ENCODE measurements around the gene A2ML1. TPM values are rescaled to one million over a fixed set of nuclear protein-coding genes. Genes with fewer than 3 reads are reported as not detected.

Gene A2ML1
- total RNA-seq, 1 donor: under 0.01 TPM

DNA sequence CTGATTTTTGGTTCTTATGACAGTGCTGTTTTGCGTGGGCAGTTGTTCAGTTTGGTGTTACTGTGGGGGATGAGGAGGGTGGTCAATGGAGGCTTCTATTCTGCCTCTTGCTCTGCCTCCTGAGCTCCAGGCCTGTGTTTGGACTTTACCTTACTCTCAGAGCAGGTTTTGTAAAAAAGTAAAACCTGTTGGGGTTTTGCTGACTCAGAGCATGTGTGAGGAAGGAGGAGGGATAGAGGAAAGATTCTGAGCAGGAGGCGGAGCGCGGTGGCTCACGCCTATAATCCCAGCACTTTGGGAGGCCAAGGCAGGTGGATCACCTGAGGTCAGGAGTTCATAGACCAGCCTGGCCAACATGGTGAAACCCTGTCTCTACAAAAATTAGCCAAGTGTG lies 6.7 kb downstream of the A2ML1 start:
- TF ChIP-seq, protein P1, sequence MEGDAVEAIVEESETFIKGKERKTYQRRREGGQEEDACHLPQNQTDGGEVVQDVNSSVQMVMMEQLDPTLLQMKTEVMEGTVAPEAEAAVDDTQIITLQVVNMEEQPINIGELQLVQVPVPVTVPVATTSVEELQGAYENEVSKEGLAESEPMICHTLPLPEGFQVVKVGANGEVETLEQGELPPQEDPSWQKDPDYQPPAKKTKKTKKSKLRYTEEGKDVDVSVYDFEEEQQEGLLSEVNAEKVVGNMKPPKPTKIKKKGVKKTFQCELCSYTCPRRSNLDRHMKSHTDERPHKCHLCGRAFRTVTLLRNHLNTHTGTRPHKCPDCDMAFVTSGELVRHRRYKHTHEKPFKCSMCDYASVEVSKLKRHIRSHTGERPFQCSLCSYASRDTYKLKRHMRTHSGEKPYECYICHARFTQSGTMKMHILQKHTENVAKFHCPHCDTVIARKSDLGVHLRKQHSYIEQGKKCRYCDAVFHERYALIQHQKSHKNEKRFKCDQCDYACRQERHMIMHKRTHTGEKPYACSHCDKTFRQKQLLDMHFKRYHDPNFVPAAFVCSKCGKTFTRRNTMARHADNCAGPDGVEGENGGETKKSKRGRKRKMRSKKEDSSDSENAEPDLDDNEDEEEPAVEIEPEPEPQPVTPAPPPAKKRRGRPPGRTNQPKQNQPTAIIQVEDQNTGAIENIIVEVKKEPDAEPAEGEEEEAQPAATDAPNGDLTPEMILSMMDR (IDR thresholded peaks at IDR 0.05; ENCODE audit: extremely low read depth, low read depth, low read length): no peak
- Histone ChIP-seq H4K20me1 (ENCODE audit: insufficient read depth, low read length) (no peaks in the 10 kb centered on the region), H3K27ac (ENCODE audit: low read depth, low read length) (no peak overlapping the region), H3K4me3 (ENCODE audit: insufficient read depth, low read length) (no peak overlapping the region), H2AFZ (ENCODE audit: low read length) (no peak overlapping the region), H3K9me3 (ENCODE audit: low read depth, low read length) (no peaks in the 10 kb centered on the region), H3K27me3 (ENCODE audit: insufficient read depth, low read length) (no peaks in the 10 kb centered on the region), H3K4me2 (ENCODE audit: insufficient read depth, low read length) (no peak overlapping the region), H3K79me2 (ENCODE audit: insufficient read depth, low read length) (no peaks in the 10 kb centered on the region), H3K4me1 (ENCODE audit: insufficient read depth, low read length) (no peaks in the 10 kb centered on the region), H3K36me3 (ENCODE audit: insufficient read depth, low read length) (no peaks in the 10 kb centered on the region)
- DNase-seq (ENCODE audit: insufficient read length, low spot score, missing footprints): no peak

DNA sequence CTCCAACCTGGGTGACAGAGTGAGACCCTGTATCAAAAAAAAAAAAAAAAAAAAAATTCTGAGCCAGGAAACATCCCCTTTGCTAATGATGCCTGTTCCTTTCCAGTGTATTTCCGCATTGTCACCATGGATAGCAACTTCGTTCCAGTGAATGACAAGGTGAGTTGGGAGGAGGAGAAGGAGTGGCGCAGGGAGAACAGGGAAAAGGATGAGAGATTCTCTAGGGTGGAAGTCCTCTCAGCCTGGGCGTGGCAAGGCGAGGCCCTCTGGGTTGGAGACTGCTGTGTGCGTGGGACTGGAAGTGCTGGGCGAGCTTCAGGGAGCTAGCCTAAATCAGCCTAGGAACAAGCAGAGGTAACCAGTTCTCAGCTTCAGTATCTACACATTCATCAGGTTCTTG lies 7.2 kb downstream of the A2ML1 start:
- no peak overlapping the region for H3K27ac ChIP-seq (ENCODE audit: low read depth, low read length)
- no peaks in the 10 kb centered on the region for H3K36me3 ChIP-seq (ENCODE audit: insufficient read depth, low read length)
- H3K4me3 ChIP-seq (ENCODE audit: insufficient read depth, low read length): no peak overlapping the region
- H4K20me1 ChIP-seq (ENCODE audit: insufficient read depth, low read length): no peaks in the 10 kb centered on the region
- TF ChIP-seq, protein P1 (IDR thresholded peaks at IDR 0.05; ENCODE audit: extremely low read depth, low read depth, low read length): no peak
- H3K4me2 ChIP-seq (ENCODE audit: insufficient read depth, low read length): no peak overlapping the region
- H3K4me1 ChIP-seq (ENCODE audit: insufficient read depth, low read length): no peaks in the 10 kb centered on the region
- H3K79me2 ChIP-seq (ENCODE audit: insufficient read depth, low read length): no peaks in the 10 kb centered on the region
- H3K9me3 ChIP-seq (ENCODE audit: low read depth, low read length): no peaks in the 10 kb centered on the region
- no peaks in the 10 kb centered on the region for H3K27me3 ChIP-seq (ENCODE audit: insufficient read depth, low read length)
- DNase-seq (ENCODE audit: insufficient read length, low spot score, missing footprints): no peak
- H2AFZ ChIP-seq (ENCODE audit: low read length): no peak overlapping the region

DNA sequence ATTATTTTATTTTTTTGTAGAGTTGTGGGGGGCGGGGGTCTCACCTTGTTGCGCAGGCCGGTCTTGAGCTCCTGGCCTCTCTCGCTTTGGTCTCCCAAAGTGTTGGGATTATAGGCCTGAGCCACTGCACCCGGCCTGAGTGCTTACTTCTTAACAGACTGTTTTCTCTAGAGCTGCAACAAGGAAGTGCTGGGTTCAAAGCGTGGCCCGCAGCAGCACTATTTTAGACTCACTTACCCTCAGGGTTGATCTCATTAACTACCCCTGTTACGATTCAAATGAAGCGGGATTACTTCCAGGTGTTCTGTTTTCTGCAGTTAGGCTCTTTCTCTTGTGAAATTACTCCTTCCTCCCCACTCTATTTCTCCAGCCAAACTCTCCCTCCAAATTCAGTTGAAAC lies 8.7 kb downstream of the A2ML1 start:
- Histone ChIP-seq H4K20me1 (ENCODE audit: insufficient read depth, low read length) (no peaks in the 10 kb centered on the region), H3K79me2 (ENCODE audit: insufficient read depth, low read length) (no peaks in the 10 kb centered on the region), H3K4me1 (ENCODE audit: insufficient read depth, low read length) (no peaks in the 10 kb centered on the region), H3K27me3 (ENCODE audit: insufficient read depth, low read length) (no peaks in the 10 kb centered on the region), H3K27ac (ENCODE audit: low read depth, low read length) (no peak overlapping the region), H3K9me3 (ENCODE audit: low read depth, low read length) (no peaks in the 10 kb centered on the region), H3K36me3 (ENCODE audit: insufficient read depth, low read length) (no peaks in the 10 kb centered on the region), H2AFZ (ENCODE audit: low read length) (no peak overlapping the region), H3K4me3 (ENCODE audit: insufficient read depth, low read length) (no peak overlapping the region), H3K4me2 (ENCODE audit: insufficient read depth, low read length) (no peak overlapping the region)
- no peak for DNase-seq (ENCODE audit: insufficient read length, low spot score, missing footprints)
- TF ChIP-seq, protein P1 (IDR thresholded peaks at IDR 0.05; ENCODE audit: extremely low read depth, low read depth, low read length): no peak

DNA sequence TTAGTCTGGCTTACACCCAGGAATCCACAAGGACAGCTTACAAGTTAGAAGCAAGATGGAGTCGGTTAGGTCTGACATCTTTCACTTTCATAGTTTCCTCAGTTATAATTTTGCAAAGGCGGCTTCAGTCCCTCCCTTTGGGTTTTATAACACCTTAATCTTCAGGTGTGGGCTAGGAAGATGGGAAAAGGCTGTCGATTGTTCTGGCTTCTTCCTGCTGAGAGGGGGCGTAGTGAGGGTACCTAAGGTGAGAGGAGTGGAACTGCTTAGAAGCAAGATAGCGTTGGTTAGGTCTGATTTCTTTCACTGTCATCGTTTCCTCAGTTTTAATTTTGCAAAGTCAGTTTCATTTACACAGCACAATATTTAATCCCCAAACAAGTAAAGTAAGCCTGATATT lies 10.1 kb downstream of the A2ML1 start:
- Histone ChIP-seq H4K20me1 (ENCODE audit: insufficient read depth, low read length) (no peaks in the 10 kb centered on the region), H2AFZ (ENCODE audit: low read length) (no peak overlapping the region), H3K4me2 (ENCODE audit: insufficient read depth, low read length) (peak overlapping the region; percentile 32), H3K9me3 (ENCODE audit: low read depth, low read length) (no peaks in the 10 kb centered on the region), H3K27me3 (ENCODE audit: insufficient read depth, low read length) (no peaks in the 10 kb centered on the region), H3K36me3 (ENCODE audit: insufficient read depth, low read length) (no peaks in the 10 kb centered on the region), H3K4me3 (ENCODE audit: insufficient read depth, low read length) (no peak overlapping the region), H3K4me1 (ENCODE audit: insufficient read depth, low read length) (no peaks in the 10 kb centered on the region), H3K79me2 (ENCODE audit: insufficient read depth, low read length) (no peaks in the 10 kb centered on the region), H3K27ac (ENCODE audit: low read depth, low read length) (no peak overlapping the region)
- TF ChIP-seq, protein P1 (IDR thresholded peaks at IDR 0.05; ENCODE audit: extremely low read depth, low read depth, low read length): no peak
- DNase-seq (ENCODE audit: insufficient read length, low spot score, missing footprints): no peak

All from osteoblast (primary cell).